Left ventricle myocardium inferior (tissue), 1 donor: Measurements from ENCODE around the gene TWSG1. TPM values are rescaled to one million over a fixed set of nuclear protein-coding genes. Genes with fewer than 3 reads are reported as not detected.

Experiments used
- DNase-seq: peaks from one replicate; pipeline ENCODE4 v3.0.0-alpha.2; 2020
- H3K27ac ChIP-seq: fragments of 200-600 bp; replicated peaks from 2 replicates; pipeline ENCODE4 v1.8.0; 2021
- H3K27me3 ChIP-seq: fragments of 200-600 bp; 2 replicates; pipeline ENCODE4 v1.8.0; 2021; ENCODE audit warnings: low read depth
- H3K36me3 ChIP-seq: fragments of 200-600 bp; 2 replicates; pipeline ENCODE4 v1.8.0; 2021
- H3K4me1 ChIP-seq: fragments of 200-600 bp; 2 replicates; pipeline ENCODE4 v1.8.0; 2021
- H3K4me3 ChIP-seq: fragments of 200-600 bp; 2 replicates; pipeline ENCODE4 v1.8.0; 2021; ENCODE audit warnings: mild to moderate bottlenecking, moderate library complexity
- H3K9me3 ChIP-seq: fragments of 200-600 bp; replicated peaks from 2 replicates; pipeline ENCODE4 v1.8.0; 2021
- CTCF ChIP-seq: fragments of 200-600 bp; IDR thresholded peaks from 2 replicates; pipeline ENCODE4 v1.8.0; 2021; ENCODE audit warnings: antibody characterized with exemption, mild to moderate bottlenecking, borderline replicate concordance
- intact Hi-C: fragments of 100-400 bp; cut with micrococcal nuclease; formaldehyde crosslinking; loops from one replicate; pipeline ENCODE4 v1.11.0; 2022
- total RNA-seq: library from RNA; stranded (reverse); fragmentation: NEBNext Ultra II Directional; extraction: Animal tissue kit (Norgen Biotek cat#: 25700); gene quantifications from one replicate; pipeline ENCODE4 v1.2.1, GENCODE V29; 2021
- donor health status: DM: no; HTN: yes; CAD: no; lungs with severe emphysema.

Gene TWSG1
- total RNA-seq, 1 donor from 2014 or later, result 12.1 TPM

DNA sequence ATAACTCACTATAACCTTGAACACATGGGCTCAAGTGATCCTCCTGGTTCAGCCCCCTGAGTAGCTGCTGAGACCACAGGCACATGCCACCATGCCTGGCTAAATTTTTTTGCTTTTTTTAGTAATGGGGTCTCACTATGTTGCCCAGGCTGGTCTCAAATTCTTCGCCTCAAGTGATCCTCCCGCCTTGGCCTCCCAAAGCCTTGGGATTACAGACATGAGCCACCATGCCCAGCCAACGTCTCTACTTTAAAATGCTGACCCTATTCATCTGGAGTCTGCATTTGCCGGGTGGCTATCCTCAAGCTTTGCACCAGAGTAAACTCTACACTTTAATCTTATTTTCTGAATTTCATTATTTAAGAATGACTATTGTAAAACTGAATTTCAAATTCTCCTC is 103.1 kb downstream of the TWSG1 start:
- intact Hi-C loops, result no loop called here
- no peak for DNase-seq
- no peak for TF ChIP-seq CTCF
- peaks cover 17% of the 10 kb centered on the region for H3K4me1 ChIP-seq
- H3K4me3 ChIP-seq, result no peak overlapping the region
- H3K36me3 ChIP-seq, result no peaks in the 10 kb centered on the region
- H3K27ac ChIP-seq, result no peak overlapping the region
- H3K27me3 ChIP-seq, result no peaks in the 10 kb centered on the region
- no peaks in the 10 kb centered on the region for H3K9me3 ChIP-seq

GRCh38 chr18:9441061-9441460 is 106.5 kb downstream of the TWSG1 start:
- Histone ChIP-seq H3K36me3 (no peaks in the 10 kb centered on the region), H3K27ac (no peak overlapping the region), H3K27me3 (no peaks in the 10 kb centered on the region), H3K4me3 (no peak overlapping the region), H3K4me1 (peaks cover 4% of the 10 kb centered on the region), H3K9me3 (no peaks in the 10 kb centered on the region)
- no peak for TF ChIP-seq CTCF
- DNase-seq, result no peak
- intact Hi-C loops, result no loop called here

- Histone ChIP-seq H3K36me3 (no peaks in the 10 kb centered on the region), H3K4me3 (no peak overlapping the region), H3K27me3 (peaks cover 7% of the 10 kb centered on the region), H3K9me3 (peaks cover 15% of the 10 kb centered on the region), H3K27ac (no peak overlapping the region), H3K4me1 (no peaks in the 10 kb centered on the region)
- no peak for DNase-seq
- intact Hi-C loops, result no loop called here
- no peak for TF ChIP-seq CTCF
Measured at GRCh38 chr18:9444549-9444948, 110.0 kb downstream of the TWSG1 start.

DNA sequence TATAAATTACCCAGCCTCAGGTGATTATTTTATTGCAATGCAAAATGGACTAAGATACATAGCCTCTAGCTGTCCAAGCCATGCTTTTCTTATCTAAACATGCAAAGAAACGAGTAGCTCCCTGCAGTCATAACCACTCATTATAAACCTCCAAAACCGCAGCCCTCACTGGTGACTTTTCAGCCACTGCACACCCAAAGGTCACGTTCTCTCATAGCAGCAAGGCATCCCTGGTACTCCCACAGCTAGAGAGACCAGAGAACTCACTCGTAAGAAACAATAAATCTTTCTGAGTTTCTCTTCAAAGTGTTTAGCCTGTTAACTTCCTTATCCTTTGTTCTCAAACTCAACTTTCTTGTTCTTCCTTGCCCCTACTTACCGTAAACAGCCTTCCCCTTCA is 112.3 kb downstream of the TWSG1 start:
- Histone ChIP-seq H3K4me1 (no peaks in the 10 kb centered on the region), H3K4me3 (no peak overlapping the region), H3K36me3 (no peaks in the 10 kb centered on the region), H3K27me3 (peaks cover 7% of the 10 kb centered on the region), H3K9me3 (peaks cover 15% of the 10 kb centered on the region), H3K27ac (no peak overlapping the region)
- intact Hi-C loops, result no loop called here
- no peak for TF ChIP-seq CTCF
- DNase-seq, result no peak

DNA sequence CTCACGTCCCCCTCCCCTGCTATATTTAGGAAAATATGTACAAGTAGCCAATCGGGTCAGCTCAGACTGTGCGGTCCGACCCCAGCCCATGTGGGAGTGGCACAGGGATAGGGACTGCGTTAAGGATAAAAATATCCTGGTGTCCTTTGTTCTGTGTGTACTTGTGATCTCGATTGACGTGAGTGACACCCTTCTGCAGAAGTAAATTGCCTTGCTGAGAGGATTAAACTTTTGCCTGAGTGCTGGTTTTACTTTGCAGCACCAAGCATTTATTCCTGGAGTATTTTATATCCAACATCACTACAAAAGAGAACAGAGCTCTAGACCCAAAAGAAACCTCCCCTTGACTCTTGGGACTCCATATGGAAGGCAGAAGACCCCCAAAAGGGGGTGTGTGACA is 112.8 kb downstream of the TWSG1 start:
- H3K4me3 ChIP-seq, result no peak overlapping the region
- H3K9me3 ChIP-seq, result peaks cover 15% of the 10 kb centered on the region
- TF ChIP-seq CTCF, result no peak
- no peak overlapping the region for H3K27ac ChIP-seq
- no peaks in the 10 kb centered on the region for H3K36me3 ChIP-seq
- intact Hi-C loops, result no loop called here
- DNase-seq, result no peak
- H3K4me1 ChIP-seq, result no peaks in the 10 kb centered on the region
- peaks cover 7% of the 10 kb centered on the region for H3K27me3 ChIP-seq
